Activated naive CD8-positive, alpha-beta T cell treated with anti-CD3 and anti-CD28 coated beads for 36 hours (primary cell): ENCODE results near the gene TMX2. TPM values are rescaled to one million over a fixed set of nuclear protein-coding genes. Genes with fewer than 3 reads are reported as not detected.
"Not testable (repeated sequence)": the region's sequence is repeated elsewhere in the genome, so short reads cannot be mapped to it uniquely, and the experiment has no call there.

ENCODE experiments used
- DNase-seq: peaks from one replicate; pipeline ENCODE4 v3.0.0; 2021
- H3K27ac Mint-ChIP-seq: one replicate; pipeline ENCODE4 v1.8.0; 2022; ENCODE audit warnings: mild to moderate bottlenecking, moderate library complexity, mixed read lengths
- H3K27me3 Mint-ChIP-seq: one replicate; pipeline ENCODE4 v1.8.0; 2022; ENCODE audit warnings: mild to moderate bottlenecking, mixed read lengths
- H3K36me3 Mint-ChIP-seq: one replicate; pipeline ENCODE4 v1.8.0; 2021; ENCODE audit warnings: mild to moderate bottlenecking, mixed read lengths
- H3K4me1 Mint-ChIP-seq: one replicate; pipeline ENCODE4 v1.8.0; 2021; ENCODE audit warnings: mixed read lengths
- H3K4me3 Mint-ChIP-seq: one replicate; pipeline ENCODE4 v1.8.0; 2022; ENCODE audit warnings: mild to moderate bottlenecking, moderate library complexity, mixed read lengths
- H3K9me3 Mint-ChIP-seq: one replicate; pipeline ENCODE4 v1.8.0; 2022; ENCODE audit warnings: mixed read lengths
- total RNA-seq, 2 experiments: library from RNA; stranded (reverse); gene quantifications; one replicate each; pipeline ENCODE4 v1.2.3, GENCODE V29; 2021

TMX2 gene
- total RNA-seq, 2 experiments from 2014 or later = 94.9 to 99.1 TPM

- DNase-seq = no peak
- Mint-ChIP-seq H3K4me3 (no peak overlapping the region), H3K4me1 (peaks cover 2% of the 10 kb centered on the region), H3K36me3 (peaks cover 17% of the 10 kb centered on the region), H3K9me3 (no peaks in the 10 kb centered on the region), H3K27me3 (no peaks in the 10 kb centered on the region), H3K27ac (no peak overlapping the region)
These were observed 12.0 kb upstream of the TMX2 start for GRCh38 chr11:57700425-57700824.

GRCh38 chr11:57703341-57703740 lies 9.1 kb upstream of the TMX2 start:
- no peak overlapping the region for H3K27ac Mint-ChIP-seq
- peaks cover 7% of the 10 kb centered on the region for H3K4me1 Mint-ChIP-seq

GRCh38 chr11:57704932-57705331 lies 7.5 kb upstream of the TMX2 start:
- Mint-ChIP-seq H3K27ac (peak overlapping the region; percentile 46), H3K36me3 (peaks cover 3% of the 10 kb centered on the region), H3K4me3 (no peak overlapping the region), H3K4me1 (peaks cover 19% of the 10 kb centered on the region), H3K27me3 (no peaks in the 10 kb centered on the region), H3K9me3 (no peaks in the 10 kb centered on the region)
- DNase-seq = no peak

More at GRCh38 chr11:57703341-57703740, 9.1 kb upstream of the TMX2 start:
- Mint-ChIP-seq H3K9me3 (no peaks in the 10 kb centered on the region), H3K36me3 (peaks cover 8% of the 10 kb centered on the region), H3K27me3 (no peaks in the 10 kb centered on the region), H3K4me3 (no peak overlapping the region)
- no peak for DNase-seq

GRCh38 chr11:57705432-57705831 lies 7.0 kb upstream of the TMX2 start:
- H3K27ac Mint-ChIP-seq, H3K4me3 Mint-ChIP-seq: not testable (repeated sequence)

GRCh38 chr11:57709802-57710367 lies 2.5 kb upstream of the TMX2 start:
- H3K27ac Mint-ChIP-seq = peak overlapping the region; percentile 50
- peaks cover 43% of the 10 kb centered on the region for H3K4me1 Mint-ChIP-seq
- H3K36me3 Mint-ChIP-seq = peaks cover 9% of the 10 kb centered on the region
- H3K27me3 Mint-ChIP-seq = no peaks in the 10 kb centered on the region
- no peaks in the 10 kb centered on the region for H3K9me3 Mint-ChIP-seq
- no peak for DNase-seq
- H3K4me3 Mint-ChIP-seq = no peak overlapping the region

More at GRCh38 chr11:57705432-57705831, 7.0 kb upstream of the TMX2 start:
- H3K36me3 Mint-ChIP-seq, H3K9me3 Mint-ChIP-seq, DNase-seq, H3K27me3 Mint-ChIP-seq: not testable (repeated sequence)
- peaks cover 22% of the 10 kb centered on the region for H3K4me1 Mint-ChIP-seq

- H3K27me3 Mint-ChIP-seq = no peaks in the 10 kb centered on the region
- no peaks in the 10 kb centered on the region for H3K9me3 Mint-ChIP-seq
- DNase-seq = peak; percentile 78
- peak within 1 kb of the TSS; percentile 94 for H3K4me3 Mint-ChIP-seq
- H3K36me3 Mint-ChIP-seq = peaks cover 9% of the 10 kb centered on the region
- H3K27ac Mint-ChIP-seq = peak within 1 kb of the TSS; percentile 95
- peaks cover 45% of the 10 kb centered on the region for H3K4me1 Mint-ChIP-seq
These were observed 758 bp upstream of the TMX2 start, which contains the start of gene MED19 for GRCh38 chr11:57711414-57712255. TSS of gene MED19 (minus strand) at chr11:57712215. CDS start at chr11:57712179, 36 bp downstream.

DNA sequence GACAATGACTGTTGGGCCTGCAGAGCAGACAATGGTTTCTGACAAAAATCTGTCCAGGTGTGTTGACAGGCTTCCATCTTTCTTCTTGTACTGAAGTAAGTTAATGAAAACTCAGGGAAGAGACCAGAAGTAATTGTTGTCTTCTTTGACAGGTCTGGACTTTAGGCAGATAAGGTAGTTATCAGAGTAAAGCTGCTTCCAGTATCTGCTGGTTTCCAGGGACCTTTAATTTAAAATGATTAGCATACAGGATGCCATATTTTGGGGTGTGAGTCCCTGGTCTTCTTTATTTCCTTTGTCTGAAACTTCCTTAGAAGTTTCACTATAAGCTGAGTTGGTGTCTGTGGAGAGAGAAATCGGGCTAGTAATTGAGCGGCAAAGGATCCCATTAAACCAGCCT lies 1.4 kb downstream of the TMX2 start:
- H3K27ac Mint-ChIP-seq = no peak overlapping the region
- H3K4me1 Mint-ChIP-seq = peaks cover 36% of the 10 kb centered on the region
- H3K36me3 Mint-ChIP-seq = peaks cover 17% of the 10 kb centered on the region
- peak overlapping the region; percentile 94 for H3K4me3 Mint-ChIP-seq
- no peaks in the 10 kb centered on the region for H3K27me3 Mint-ChIP-seq
- no peaks in the 10 kb centered on the region for H3K9me3 Mint-ChIP-seq
- no peak for DNase-seq

GRCh38 chr11:57716726-57717125 lies 4.3 kb downstream of the TMX2 start:
- not testable (repeated sequence) for H3K4me3 Mint-ChIP-seq, H3K27ac Mint-ChIP-seq, H3K9me3 Mint-ChIP-seq, H3K27me3 Mint-ChIP-seq, DNase-seq
- peaks cover 16% of the 10 kb centered on the region for H3K4me1 Mint-ChIP-seq
- H3K36me3 Mint-ChIP-seq = peaks cover 23% of the 10 kb centered on the region

DNA sequence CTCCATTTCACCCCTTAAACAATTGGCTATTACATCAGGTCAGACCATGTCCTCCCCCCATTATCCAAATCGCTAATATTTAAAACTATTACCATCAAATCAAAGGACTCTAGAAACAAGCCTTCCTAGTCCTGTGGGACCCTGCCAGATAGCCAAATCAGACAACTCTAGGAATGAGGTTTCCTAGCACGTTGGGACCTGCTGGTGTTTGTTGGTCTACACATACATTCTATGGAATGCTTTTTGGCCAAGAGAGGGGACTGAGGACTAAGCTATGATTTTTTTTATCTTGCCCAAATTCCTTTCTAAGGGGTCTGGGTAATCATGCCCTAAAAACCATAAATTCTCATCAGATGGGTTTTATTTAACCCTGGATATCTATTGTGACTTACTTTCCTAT lies 14.8 kb downstream of the TMX2 start:
- no peaks in the 10 kb centered on the region for H3K27me3 Mint-ChIP-seq
- H3K4me1 Mint-ChIP-seq = peaks cover 14% of the 10 kb centered on the region
- H3K9me3 Mint-ChIP-seq = no peaks in the 10 kb centered on the region
- no peak for DNase-seq
- H3K4me3 Mint-ChIP-seq = no peak overlapping the region
- H3K27ac Mint-ChIP-seq = no peak overlapping the region
- H3K36me3 Mint-ChIP-seq = peaks cover 5% of the 10 kb centered on the region

GRCh38 chr11:57728829-57729228 lies 16.4 kb downstream of the TMX2 start:
- no peaks in the 10 kb centered on the region for H3K9me3 Mint-ChIP-seq
- H3K27ac Mint-ChIP-seq = no peak overlapping the region
- H3K36me3 Mint-ChIP-seq = peaks cover 5% of the 10 kb centered on the region
- no peak for DNase-seq
- H3K27me3 Mint-ChIP-seq = no peaks in the 10 kb centered on the region
- peaks cover 14% of the 10 kb centered on the region for H3K4me1 Mint-ChIP-seq
- H3K4me3 Mint-ChIP-seq = no peak overlapping the region

GRCh38 chr11:57729479-57729878 lies 17.1 kb downstream of the TMX2 start:
- H3K4me1 Mint-ChIP-seq = peaks cover 14% of the 10 kb centered on the region
- H3K27me3 Mint-ChIP-seq = no peaks in the 10 kb centered on the region
- H3K36me3 Mint-ChIP-seq = peaks cover 8% of the 10 kb centered on the region
- H3K27ac Mint-ChIP-seq = no peak overlapping the region
- H3K9me3 Mint-ChIP-seq = no peaks in the 10 kb centered on the region
- no peak overlapping the region for H3K4me3 Mint-ChIP-seq
- no peak for DNase-seq

- Mint-ChIP-seq H3K36me3 (peaks cover 8% of the 10 kb centered on the region), H3K4me1 (peaks cover 16% of the 10 kb centered on the region), H3K27me3 (no peaks in the 10 kb centered on the region), H3K27ac (no peak overlapping the region), H3K9me3 (no peaks in the 10 kb centered on the region), H3K4me3 (no peak overlapping the region)
- DNase-seq = no peak
These were observed 20.3 kb downstream of the TMX2 start for GRCh38 chr11:57732661-57733060.

GRCh38 chr11:57735619-57736298 lies 23.4 kb downstream of the TMX2 start:
- Mint-ChIP-seq H3K27me3 (no peaks in the 10 kb centered on the region), H3K4me1 (peaks cover 8% of the 10 kb centered on the region), H3K27ac (peak overlapping the region; percentile 48), H3K4me3 (no peak overlapping the region), H3K36me3 (peaks cover 9% of the 10 kb centered on the region), H3K9me3 (no peaks in the 10 kb centered on the region)
- DNase-seq = no peak

- Mint-ChIP-seq H3K36me3 (peaks cover 50% of the 10 kb centered on the region), H3K4me1 (peaks cover 34% of the 10 kb centered on the region), H3K4me3 (peak within 1 kb of the TSS; percentile 99), H3K9me3 (no peaks in the 10 kb centered on the region), H3K27me3 (no peaks in the 10 kb centered on the region), H3K27ac (peak within 1 kb of the TSS; percentile 99)
- peak; percentile 98 for DNase-seq
These were observed 29.0 kb downstream of the TMX2 start, which contains the start of gene SELENOH for GRCh38 chr11:57741132-57742086. TSS of gene SELENOH (plus strand) at chr11:57741491. CDS start at chr11:57741596, 105 bp downstream.
